HL-60 (cell line): ENCODE measurements around the gene CSMD2.

ENCODE experiments used
- DNase-seq, 2 experiments: peaks; one replicate each; pipeline ENCODE4 v3.0.0-alpha.2; 2010 to 2020; ENCODE audit warnings: low read depth in 1 of 2, low spot score in 1 of 2
- H3K27ac ChIP-seq: fragments of 250-450 bp; sonication (Bioruptor Pico); replicated peaks from 2 replicates; pipeline ENCODE4 v1.5.1; 2020; ENCODE audit warnings: mild to moderate bottlenecking, moderate library complexity
- H3K27me3 ChIP-seq: fragments of 250-450 bp; sonication (Bioruptor Pico); 2 replicates; pipeline ENCODE4 v1.5.1; 2021; ENCODE audit warnings: mild to moderate bottlenecking, moderate library complexity; ENCODE audit not compliant: insufficient read depth, poor library complexity, severe bottlenecking
- H3K4me3 ChIP-seq: replicated peaks from 2 replicates; pipeline ENCODE4 v1.5.1; 2011; ENCODE audit warnings: mild to moderate bottlenecking, control low read depth, low read length; ENCODE audit not compliant: insufficient read depth
- CTCF ChIP-seq: IDR thresholded peaks from one replicate; pipeline ENCODE4 v1.5.1; 2011; ENCODE audit warnings: low read length, control low read depth, inconsistent platforms; ENCODE audit not compliant: insufficient read depth
- GABPA ChIP-seq: IDR thresholded peaks from 2 replicates; pipeline ENCODE4 v1.6.1; 2012; ENCODE audit warnings: low read depth
- POLR2AphosphoS5 ChIP-seq: IDR thresholded peaks from 2 replicates; pipeline ENCODE4 v1.6.1; 2012; ENCODE audit warnings: low read depth
- REST ChIP-seq: IDR thresholded peaks from 2 replicates; pipeline ENCODE4 v1.6.1; 2012; ENCODE audit warnings: low read depth; ENCODE audit not compliant: insufficient replicate concordance
- SPI1 ChIP-seq: IDR thresholded peaks from 2 replicates; pipeline ENCODE4 v1.6.1; 2012; ENCODE audit warnings: low read depth, mild to moderate bottlenecking, borderline replicate concordance

The CSMD2 gene

GRCh38 chr1:33610391-33610790 is 554.6 kb downstream of the CSMD2 start:
- no peak for DNase-seq
- Histone ChIP-seq H3K4me3 (no peak overlapping the region), H3K27ac (no peak overlapping the region), H3K27me3 (peaks cover 2% of the 10 kb centered on the region)
- TF ChIP-seq POLR2AphosphoS5, result no peak
- no peak for TF ChIP-seq CTCF
- TF ChIP-seq GABPA, result no peak
- TF ChIP-seq REST, result no peak
- no peak for TF ChIP-seq SPI1

- no peaks in the 10 kb centered on the region for H3K27me3 ChIP-seq
- H3K27ac ChIP-seq, result no peak overlapping the region
- no peak for TF ChIP-seq REST
- TF ChIP-seq GABPA, result no peak
- no peak for TF ChIP-seq SPI1
- TF ChIP-seq CTCF, result no peak
- TF ChIP-seq POLR2AphosphoS5, result no peak
- no peak overlapping the region for H3K4me3 ChIP-seq
- no peak for DNase-seq
Measured at GRCh38 chr1:33609739-33610138, 555.3 kb downstream of the CSMD2 start.

GRCh38 chr1:33608825-33609400 is 556.1 kb downstream of the CSMD2 start:
- Histone ChIP-seq H3K27me3 (no peaks in the 10 kb centered on the region), H3K4me3 (no peak overlapping the region), H3K27ac (no peak overlapping the region)
- DNase-seq, result no peak
- no peak for TF ChIP-seq POLR2AphosphoS5
- TF ChIP-seq REST, result no peak
- no peak for TF ChIP-seq CTCF
- no peak for TF ChIP-seq SPI1
- TF ChIP-seq GABPA, result no peak
